HepG2 (cell line): ENCODE results near the gene HLA-DOA. TPM values are rescaled to one million over a fixed set of nuclear protein-coding genes. Genes with fewer than 3 reads are reported as not detected.

ENCODE experiments used
- ATF4 ChIP-seq, 2 experiments: fragments of 450-650 bp in 1 of 2; sonication (generic) in 1 of 2; formaldehyde crosslinking; IDR thresholded peaks; 2 replicates each; pipeline versions ENCODE4 v1.5.0 to v1.8.0; 2020 to 2022; ENCODE audit warnings: mild to moderate bottlenecking in 1 of 2, missing genetic modification reagents in 1 of 2
- GTF2F1 ChIP-seq: fragments of 150-350 bp; IDR thresholded peaks from 2 replicates; pipeline ENCODE4 v1.6.1; 2014; ENCODE audit warnings: low read length
- HOXA3 ChIP-seq: sonication (generic); formaldehyde crosslinking; IDR thresholded peaks from 2 replicates; pipeline ENCODE4 v1.5.0; 2020; ENCODE audit warnings: missing genetic modification reagents
- KAT8 ChIP-seq: IDR thresholded peaks from 2 replicates; pipeline ENCODE4 v1.6.1; 2016; ENCODE audit warnings: missing genetic modification reagents, missing compliant biosample characterization
- KDM1A ChIP-seq: IDR thresholded peaks from 2 replicates; pipeline ENCODE4 v1.6.1; 2016; ENCODE audit warnings: missing compliant biosample characterization
- KMT2A ChIP-seq: sonication (generic); formaldehyde crosslinking; IDR thresholded peaks from 2 replicates; pipeline ENCODE4 v1.4.0; 2020; ENCODE audit warnings: missing genetic modification reagents
- MED1 ChIP-seq: sonication (generic); formaldehyde crosslinking; IDR thresholded peaks from 2 replicates; pipeline ENCODE4 v1.4.0; 2020; ENCODE audit warnings: missing genetic modification reagents
- MXD1 ChIP-seq: sonication (generic); formaldehyde crosslinking; IDR thresholded peaks from 2 replicates; pipeline ENCODE4 v1.4.0; 2020; ENCODE audit warnings: mild to moderate bottlenecking, missing genetic modification reagents
- NCOA2 ChIP-seq: sonication (generic); formaldehyde crosslinking; IDR thresholded peaks from 2 replicates; pipeline ENCODE4 v1.8.0; 2022; ENCODE audit warnings: inconsistent platforms
- NFKBIZ ChIP-seq: IDR thresholded peaks from 2 replicates; pipeline ENCODE4 v1.6.1; 2018; ENCODE audit warnings: missing genetic modification reagents, missing compliant biosample characterization
- TSC22D2 ChIP-seq: sonication (generic); formaldehyde crosslinking; IDR thresholded peaks from 2 replicates; pipeline ENCODE4 v1.5.1; 2020; ENCODE audit warnings: missing genetic modification reagents, mild to moderate bottlenecking, borderline replicate concordance
- ZBTB26 ChIP-seq: IDR thresholded peaks from 2 replicates; pipeline ENCODE4 v1.6.1; 2016; ENCODE audit warnings: missing compliant biosample characterization, missing genetic modification reagents, borderline replicate concordance
- ZMYM4 ChIP-seq: sonication (generic); formaldehyde crosslinking; IDR thresholded peaks from 2 replicates; pipeline ENCODE4 v1.8.1; 2023; ENCODE audit warnings: mild to moderate bottlenecking, missing genetic modification reagents
- ZNF10 ChIP-seq: sonication (generic); formaldehyde crosslinking; IDR thresholded peaks from 2 replicates; pipeline ENCODE4 v1.4.0; 2020; ENCODE audit warnings: mild to moderate bottlenecking, low read depth, missing genetic modification reagents, borderline replicate concordance
- ZNF232 ChIP-seq: sonication (generic); formaldehyde crosslinking; IDR thresholded peaks from 2 replicates; pipeline ENCODE4 v1.4.0; 2020; ENCODE audit warnings: missing genetic modification reagents, borderline replicate concordance
- ZNF251 ChIP-seq: sonication (generic); formaldehyde crosslinking; IDR thresholded peaks from 2 replicates; pipeline ENCODE4 v1.9.0; 2021; ENCODE audit warnings: mild to moderate bottlenecking, missing genetic modification reagents
- ZNF382 ChIP-seq: sonication (generic); formaldehyde crosslinking; IDR thresholded peaks from 2 replicates; pipeline ENCODE4 v1.5.0; 2020; ENCODE audit warnings: missing genetic modification reagents, mild to moderate bottlenecking, borderline replicate concordance
- ZNF616 ChIP-seq: sonication (generic); formaldehyde crosslinking; IDR thresholded peaks from 2 replicates; pipeline ENCODE4 v1.5.0; 2020; ENCODE audit warnings: low read depth, mild to moderate bottlenecking, missing genetic modification reagents
- ZNF766 ChIP-seq: sonication (generic); formaldehyde crosslinking; IDR thresholded peaks from 2 replicates; pipeline ENCODE4 v1.5.0; 2020; ENCODE audit warnings: missing genetic modification reagents, borderline replicate concordance
- polyA plus RNA-seq, 8 experiments: library from polyadenylated mRNA; depleted of rRNA in 3 of 8; stranded (reverse) in 7 of 8; unstranded in 1 of 8; fragments of >200 nt; fragmentation: Illumina TruSeq in 4 of 8; extraction: Trizol in 4 of 8; gene quantifications; 2 replicates each; pipeline versions ENCODE4 v1.2.1 to v1.2.3, GENCODE V29; 2011 to 2016; ENCODE audit warnings: low read depth in 4 of 8, missing spikeins in 1 of 8, mixed read lengths in 1 of 8; ENCODE audit not compliant: insufficient read depth in 1 of 8
- total RNA-seq, 5 experiments: library from RNA; depleted of rRNA; stranded (reverse); fragments of >200 nt; fragmentation: Illumina TruSeq; extraction: Trizol; gene quantifications; 2 replicates each; pipeline ENCODE4 v1.2.3, GENCODE V29; 2016; ENCODE audit warnings: low read depth in 1 of 5
- TF ChIP-seq, protein P1 (sequence below): sonication (generic); formaldehyde crosslinking; IDR thresholded peaks from 2 replicates; pipeline ENCODE4 v1.4.0; 2020; ENCODE audit warnings: mild to moderate bottlenecking, missing genetic modification reagents, borderline replicate concordance
- TF ChIP-seq, protein P2 (sequence below): sonication (generic); formaldehyde crosslinking; IDR thresholded peaks from 2 replicates; pipeline ENCODE4 v1.4.0; 2020; ENCODE audit warnings: missing genetic modification reagents, mild to moderate bottlenecking, borderline replicate concordance

The HLA-DOA gene
- total and polyA plus RNA-seq, 2 of the 13 experiments (the other 11 are each of a cell fraction or from before 2014, with no cell fraction given), result 0.03 to 0.09 TPM

DNA sequence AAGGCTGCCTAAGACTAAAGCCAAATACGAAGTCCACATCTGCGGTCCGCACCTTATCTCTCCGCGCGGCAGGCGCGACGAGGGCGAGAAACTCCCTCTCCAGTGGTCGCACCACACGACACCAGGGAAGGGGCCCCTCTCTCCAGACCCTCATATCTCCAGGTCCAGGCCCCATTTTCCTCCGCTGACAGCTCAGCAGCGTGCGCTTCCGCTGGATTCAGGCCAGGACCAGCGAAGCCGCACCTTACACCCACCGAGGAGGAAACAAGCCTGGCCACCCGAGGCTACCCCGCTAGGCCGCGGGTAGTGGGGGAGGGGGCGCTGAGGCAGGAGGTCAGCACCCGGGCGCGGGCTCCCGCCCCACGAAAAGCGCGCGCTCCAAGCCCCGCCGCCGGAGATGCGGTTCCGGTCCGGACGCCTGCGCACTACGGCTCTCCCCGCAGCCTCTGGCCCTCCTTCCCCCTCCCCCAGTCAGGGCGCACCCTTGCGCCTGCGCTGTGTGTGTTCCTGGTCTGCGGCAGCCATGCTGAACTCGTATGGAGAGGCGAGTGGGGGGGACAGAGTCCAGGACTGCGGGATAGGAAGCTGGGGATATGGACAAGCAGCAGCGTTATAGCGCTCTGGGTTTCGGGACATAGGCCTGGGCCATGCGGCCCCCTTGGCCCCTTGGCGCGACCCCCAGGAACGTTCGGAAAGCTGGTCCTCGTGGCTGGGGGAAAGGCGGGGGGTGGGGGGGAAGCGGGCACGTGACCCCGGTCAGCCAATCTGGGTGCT lies 41.1 kb downstream of the HLA-DOA start, which contains the start of gene BRD2 (continued):
- TF ChIP-seq ZBTB26, result peak; percentile 10; the same call in 1 of the 2 replicates
- TF ChIP-seq NFKBIZ (CRISPR knock-in tag), result peak; percentile 80
- peak; percentile 79; the same call in 1 of the 2 replicates for TF ChIP-seq KAT8 (CRISPR knock-in tag)
- peak in 1 of 2 experiments; percentile 66; a peak in 1 of 4 replicates for TF ChIP-seq ATF4 (CRISPR knock-in tag; IDR thresholded peaks at IDR 0.05)
- TF ChIP-seq, protein P1, sequence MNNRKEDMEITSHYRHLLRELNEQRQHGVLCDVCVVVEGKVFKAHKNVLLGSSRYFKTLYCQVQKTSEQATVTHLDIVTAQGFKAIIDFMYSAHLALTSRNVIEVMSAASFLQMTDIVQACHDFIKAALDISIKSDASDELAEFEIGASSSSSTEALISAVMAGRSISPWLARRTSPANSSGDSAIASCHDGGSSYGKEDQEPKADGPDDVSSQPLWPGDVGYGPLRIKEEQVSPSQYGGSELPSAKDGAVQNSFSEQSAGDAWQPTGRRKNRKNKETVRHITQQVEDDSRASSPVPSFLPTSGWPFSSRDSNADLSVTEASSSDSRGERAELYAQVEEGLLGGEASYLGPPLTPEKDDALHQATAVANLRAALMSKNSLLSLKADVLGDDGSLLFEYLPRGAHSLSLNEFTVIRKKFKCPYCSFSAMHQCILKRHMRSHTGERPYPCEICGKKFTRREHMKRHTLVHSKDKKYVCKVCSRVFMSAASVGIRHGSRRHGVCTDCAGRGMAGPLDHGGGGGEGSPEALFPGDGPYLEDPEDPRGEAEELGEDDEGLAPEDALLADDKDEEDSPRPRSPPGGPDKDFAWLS (CRISPR knock-in tag), result 0 out of 2 replicates have a peak, but pooled peaks have one; percentile 32
- peak; percentile 85; the same call in 1 of the 2 replicates for TF ChIP-seq ZNF766 (CRISPR knock-in tag)
- TF ChIP-seq ZNF382, result no peak
- peak; percentile 84 for TF ChIP-seq MED1
- TF ChIP-seq MXD1 (CRISPR knock-in tag), result peak; percentile 89
- no peak for TF ChIP-seq ZNF10 (CRISPR knock-in tag)
- TF ChIP-seq ZNF251 (CRISPR knock-in tag), result 0 out of 2 replicates have a peak, but pooled peaks have one; percentile 78
- peak; percentile 96 for TF ChIP-seq TSC22D2
- 0 out of 2 replicates have a peak, but pooled peaks have one; percentile 48 for TF ChIP-seq NCOA2 (CRISPR knock-in tag)
- no peak for TF ChIP-seq GTF2F1
- TF ChIP-seq, protein P2, sequence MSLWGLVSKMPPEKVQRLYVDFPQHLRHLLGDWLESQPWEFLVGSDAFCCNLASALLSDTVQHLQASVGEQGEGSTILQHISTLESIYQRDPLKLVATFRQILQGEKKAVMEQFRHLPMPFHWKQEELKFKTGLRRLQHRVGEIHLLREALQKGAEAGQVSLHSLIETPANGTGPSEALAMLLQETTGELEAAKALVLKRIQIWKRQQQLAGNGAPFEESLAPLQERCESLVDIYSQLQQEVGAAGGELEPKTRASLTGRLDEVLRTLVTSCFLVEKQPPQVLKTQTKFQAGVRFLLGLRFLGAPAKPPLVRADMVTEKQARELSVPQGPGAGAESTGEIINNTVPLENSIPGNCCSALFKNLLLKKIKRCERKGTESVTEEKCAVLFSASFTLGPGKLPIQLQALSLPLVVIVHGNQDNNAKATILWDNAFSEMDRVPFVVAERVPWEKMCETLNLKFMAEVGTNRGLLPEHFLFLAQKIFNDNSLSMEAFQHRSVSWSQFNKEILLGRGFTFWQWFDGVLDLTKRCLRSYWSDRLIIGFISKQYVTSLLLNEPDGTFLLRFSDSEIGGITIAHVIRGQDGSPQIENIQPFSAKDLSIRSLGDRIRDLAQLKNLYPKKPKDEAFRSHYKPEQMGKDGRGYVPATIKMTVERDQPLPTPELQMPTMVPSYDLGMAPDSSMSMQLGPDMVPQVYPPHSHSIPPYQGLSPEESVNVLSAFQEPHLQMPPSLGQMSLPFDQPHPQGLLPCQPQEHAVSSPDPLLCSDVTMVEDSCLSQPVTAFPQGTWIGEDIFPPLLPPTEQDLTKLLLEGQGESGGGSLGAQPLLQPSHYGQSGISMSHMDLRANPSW (CRISPR knock-in tag), result no peak; the same call in 1 of the 2 replicates
- peak; percentile 85; the same call in 1 of the 2 replicates for TF ChIP-seq ZNF232 (CRISPR knock-in tag)
- peak; percentile 93 for TF ChIP-seq ZNF616 (CRISPR knock-in tag)
- peak; percentile 90 for TF ChIP-seq HOXA3 (CRISPR knock-in tag)
- TF ChIP-seq KMT2A, result peak; percentile 66; the same call in 1 of the 2 replicates
- TF ChIP-seq ZMYM4 (CRISPR knock-in tag), result peak; percentile 69
- no peak for TF ChIP-seq KDM1A (CRISPR knock-in tag)
